AG10803 (cell line): ENCODE results near the gene EXTL2.

Experiments used
- DNase-seq: peaks from one replicate; pipeline ENCODE4 v3.0.0; 2010; ENCODE audit warnings: low read depth
- H3K4me3 ChIP-seq: 2 replicates; pipeline ENCODE4 v1.5.1; 2011; ENCODE audit warnings: mild to moderate bottlenecking, low read length, control low read depth
- CTCF ChIP-seq: conservative IDR thresholded peaks from 2 replicates; pipeline ENCODE4 v1.5.1; 2011; ENCODE audit warnings: mild to moderate bottlenecking, low read length, control low read depth, inconsistent platforms

EXTL2 gene

GRCh38 chr1:100931716-100932115 is 37.1 kb upstream of the EXTL2 start:
- TF ChIP-seq CTCF: no peak
- no peak for DNase-seq
- no peak overlapping the region for H3K4me3 ChIP-seq

- H3K4me3 ChIP-seq: no peak overlapping the region
- no peak for TF ChIP-seq CTCF
- no peak for DNase-seq
Observed at GRCh38 chr1:100930494-100930893, 35.9 kb upstream of the EXTL2 start.

- TF ChIP-seq CTCF: peak; percentile 8; the same call in 1 of the 2 replicates
- no peak overlapping the region for H3K4me3 ChIP-seq
- no peak for DNase-seq
Observed at GRCh38 chr1:100928128-100928527, 33.5 kb upstream of the EXTL2 start.

- H3K4me3 ChIP-seq: no peak overlapping the region
- DNase-seq: no peak
- TF ChIP-seq CTCF: no peak
Observed at GRCh38 chr1:100927276-100927675, 32.6 kb upstream of the EXTL2 start.

- DNase-seq: no peak
- no peak for TF ChIP-seq CTCF
- H3K4me3 ChIP-seq: no peak overlapping the region
Observed at GRCh38 chr1:100926240-100926639, 31.6 kb upstream of the EXTL2 start.

GRCh38 chr1:100924991-100925390 is 30.3 kb upstream of the EXTL2 start:
- no peak for DNase-seq
- TF ChIP-seq CTCF: no peak
- H3K4me3 ChIP-seq: no peak overlapping the region

- H3K4me3 ChIP-seq: no peak overlapping the region
- DNase-seq: no peak
- TF ChIP-seq CTCF: no peak
Observed at GRCh38 chr1:100924212-100924611, 29.6 kb upstream of the EXTL2 start.
